ENCODE measurements around the gene SERTM2. TPM values are rescaled to one million over a fixed set of nuclear protein-coding genes. Genes with fewer than 3 reads are reported as not detected.

SERTM2 gene
- total RNA-seq, 1 donor from 2014 or later, result 0.51 TPM

DNA sequence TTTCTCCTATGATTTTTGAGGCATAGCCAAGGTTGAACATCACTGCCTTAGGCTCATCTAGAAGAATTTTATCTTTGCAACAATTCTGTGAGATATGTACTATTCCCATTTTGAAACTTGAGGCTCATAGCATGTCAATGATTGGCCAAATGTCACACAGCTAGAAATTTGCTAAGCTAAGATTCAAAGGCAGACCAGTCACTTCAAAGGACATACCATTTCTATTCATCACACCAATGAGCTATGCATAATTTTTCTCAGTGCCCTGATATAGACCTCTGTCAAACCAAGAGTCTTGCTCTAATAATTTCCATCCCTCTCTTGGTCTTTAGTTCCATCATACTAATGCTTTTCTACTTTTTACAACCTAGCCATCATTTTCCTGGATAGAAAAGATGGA lies 27.6 kb upstream of the SERTM2 start:
- no peak overlapping the region for H3K27ac ChIP-seq
- H3K4me2 ChIP-seq, result no peak overlapping the region
- H3K9ac ChIP-seq, result no peak overlapping the region
- H2AFZ ChIP-seq (replicated peaks), result no peak overlapping the region
- Mint-ChIP-seq H3K36me3 (no peaks in the 10 kb centered on the region), H3K9me3 (peaks cover 20% of the 10 kb centered on the region), H3K27ac (no peak overlapping the region), H3K27me3 (ENCODE audit: insufficient read depth, low read depth) (no peaks in the 10 kb centered on the region), H3K4me1 (peaks cover 2% of the 10 kb centered on the region), H3K4me3 (no peak overlapping the region)
- no peaks in the 10 kb centered on the region for H3K4me1 ChIP-seq
- H3K27me3 ChIP-seq, result no peaks in the 10 kb centered on the region
- DNase-seq (ENCODE audit: low spot score), result no peak
- H4K20me1 ChIP-seq (ENCODE audit: low read depth), result no peaks in the 10 kb centered on the region
- peaks cover 7% of the 10 kb centered on the region for H3K9me3 ChIP-seq (ENCODE audit: low read depth)
- no peak overlapping the region for H3K4me3 ChIP-seq
- H3K36me3 ChIP-seq, result no peaks in the 10 kb centered on the region
- TF ChIP-seq, protein P1, sequence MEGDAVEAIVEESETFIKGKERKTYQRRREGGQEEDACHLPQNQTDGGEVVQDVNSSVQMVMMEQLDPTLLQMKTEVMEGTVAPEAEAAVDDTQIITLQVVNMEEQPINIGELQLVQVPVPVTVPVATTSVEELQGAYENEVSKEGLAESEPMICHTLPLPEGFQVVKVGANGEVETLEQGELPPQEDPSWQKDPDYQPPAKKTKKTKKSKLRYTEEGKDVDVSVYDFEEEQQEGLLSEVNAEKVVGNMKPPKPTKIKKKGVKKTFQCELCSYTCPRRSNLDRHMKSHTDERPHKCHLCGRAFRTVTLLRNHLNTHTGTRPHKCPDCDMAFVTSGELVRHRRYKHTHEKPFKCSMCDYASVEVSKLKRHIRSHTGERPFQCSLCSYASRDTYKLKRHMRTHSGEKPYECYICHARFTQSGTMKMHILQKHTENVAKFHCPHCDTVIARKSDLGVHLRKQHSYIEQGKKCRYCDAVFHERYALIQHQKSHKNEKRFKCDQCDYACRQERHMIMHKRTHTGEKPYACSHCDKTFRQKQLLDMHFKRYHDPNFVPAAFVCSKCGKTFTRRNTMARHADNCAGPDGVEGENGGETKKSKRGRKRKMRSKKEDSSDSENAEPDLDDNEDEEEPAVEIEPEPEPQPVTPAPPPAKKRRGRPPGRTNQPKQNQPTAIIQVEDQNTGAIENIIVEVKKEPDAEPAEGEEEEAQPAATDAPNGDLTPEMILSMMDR (IDR thresholded peaks at IDR 0.05), result no peak
- TF ChIP-seq EZH2phosphoT487 (IDR thresholded peaks at IDR 0.05) (no peak), EZH2 (IDR thresholded peaks at IDR 0.05) (no peak)
- no peaks in the 10 kb centered on the region for H3F3A ChIP-seq (ENCODE audit: low read depth)
- H3K79me2 ChIP-seq (ENCODE audit: low read depth), result no peaks in the 10 kb centered on the region

DNA sequence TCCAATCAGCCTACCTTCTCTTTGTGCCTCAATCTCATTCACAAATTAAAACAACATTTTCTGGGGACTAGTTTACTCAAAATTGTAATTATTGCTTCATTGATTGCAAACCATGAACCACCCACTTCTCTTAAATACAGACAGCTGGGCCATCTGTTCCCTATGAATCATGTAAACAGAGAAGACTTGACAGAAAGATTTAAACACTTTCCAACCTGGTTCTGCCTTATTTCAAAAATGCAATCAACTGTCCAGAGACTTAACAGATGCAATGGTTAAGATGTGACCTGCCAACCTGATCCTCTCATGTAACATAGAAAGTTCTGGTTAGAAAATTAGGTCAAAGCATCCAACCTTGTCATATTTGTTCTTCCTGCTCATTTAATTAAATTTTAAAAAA lies 20.8 kb upstream of the SERTM2 start:
- no peaks in the 10 kb centered on the region for H3K27me3 ChIP-seq
- TF ChIP-seq, protein P1 (IDR thresholded peaks at IDR 0.05), result no peak
- no peak for TF ChIP-seq EZH2phosphoT487 (IDR thresholded peaks at IDR 0.05)
- TF ChIP-seq EZH2 (IDR thresholded peaks at IDR 0.05), result no peak
- Mint-ChIP-seq H3K27ac (no peak overlapping the region), H3K9me3 (peaks cover 4% of the 10 kb centered on the region), H3K27me3 (ENCODE audit: insufficient read depth, low read depth) (no peaks in the 10 kb centered on the region), H3K36me3 (no peaks in the 10 kb centered on the region), H3K4me1 (no peaks in the 10 kb centered on the region), H3K4me3 (no peak overlapping the region)
- no peak overlapping the region for H3K4me3 ChIP-seq
- no peak for DNase-seq (ENCODE audit: low spot score)
- H3K27ac ChIP-seq, result no peak overlapping the region
- no peaks in the 10 kb centered on the region for H3K36me3 ChIP-seq
- H3F3A ChIP-seq (ENCODE audit: low read depth), result no peaks in the 10 kb centered on the region
- H2AFZ ChIP-seq (replicated peaks), result no peak overlapping the region
- H3K9ac ChIP-seq, result no peak overlapping the region
- H3K4me1 ChIP-seq, result no peaks in the 10 kb centered on the region
- H3K79me2 ChIP-seq (ENCODE audit: low read depth), result no peaks in the 10 kb centered on the region
- H3K9me3 ChIP-seq (ENCODE audit: low read depth), result no peaks in the 10 kb centered on the region
- H3K4me2 ChIP-seq, result no peak overlapping the region
- H4K20me1 ChIP-seq (ENCODE audit: low read depth), result no peaks in the 10 kb centered on the region

GRCh38 chrX:111492085-111492484 lies 19.4 kb upstream of the SERTM2 start:
- Mint-ChIP-seq H3K4me1 (no peaks in the 10 kb centered on the region), H3K36me3 (no peaks in the 10 kb centered on the region)
- TF ChIP-seq EZH2phosphoT487 (IDR thresholded peaks at IDR 0.05) (no peak), EZH2 (IDR thresholded peaks at IDR 0.05) (no peak)
- TF ChIP-seq, protein P1 (IDR thresholded peaks at IDR 0.05), result no peak

More at GRCh38 chrX:111492085-111492484, 19.4 kb upstream of the SERTM2 start:
- Histone ChIP-seq H3K36me3 (no peaks in the 10 kb centered on the region), H3K4me3 (no peak overlapping the region), H2AFZ (replicated peaks) (no peak overlapping the region), H3K27me3 (no peaks in the 10 kb centered on the region), H3K79me2 (ENCODE audit: low read depth) (no peaks in the 10 kb centered on the region), H4K20me1 (ENCODE audit: low read depth) (no peaks in the 10 kb centered on the region), H3K9me3 (ENCODE audit: low read depth) (no peaks in the 10 kb centered on the region), H3K9ac (no peak overlapping the region), H3K4me1 (no peaks in the 10 kb centered on the region), H3K27ac (no peak overlapping the region), H3K4me2 (no peak overlapping the region), H3F3A (ENCODE audit: low read depth) (no peaks in the 10 kb centered on the region)
- H3K27me3 Mint-ChIP-seq (ENCODE audit: insufficient read depth, low read depth), result no peaks in the 10 kb centered on the region
- H3K27ac Mint-ChIP-seq, result no peak overlapping the region
- no peak for DNase-seq (ENCODE audit: low spot score)
- no peaks in the 10 kb centered on the region for H3K9me3 Mint-ChIP-seq
- H3K4me3 Mint-ChIP-seq, result no peak overlapping the region
